Transverse colon (tissue), 3 donors: ENCODE measurements around the gene NDUFAF3.

Source experiments
- CTCF ChIP-seq, 5 experiments: fragments of 200-600 bp in 3 of 5; fragments of 450-650 bp in 2 of 5; sonication (generic) in 3 of 5; IDR thresholded peaks; 1 replicate in 2 of 5; 2 replicates in 3 of 5; pipeline ENCODE4 v1.5.1; 2016 to 2017; ENCODE audit warnings: antibody characterized with exemption in 5 of 5, inconsistent platforms in 3 of 5, mild to moderate bottlenecking in 2 of 5, moderate library complexity in 1 of 5
- EP300 ChIP-seq: sonication (generic); formaldehyde crosslinking; IDR thresholded peaks from one replicate; pipeline ENCODE4 v1.6.1; 2017; ENCODE audit warnings: antibody characterized with exemption, low read depth

- TF ChIP-seq EP300 (no peak), CTCF (IDR thresholded peaks at IDR 0.05) (no peak)
Observed at GRCh38 chr3:48993834-48994233, 28.1 kb upstream of the NDUFAF3 start.
